Measurements from ENCODE around the gene RALB. TPM values are rescaled to one million over a fixed set of nuclear protein-coding genes. Genes with fewer than 3 reads are reported as not detected.
A peak's percentile ranks its signal among the peaks of the same experiment; 100 is the strongest.
"Not testable (repeated sequence)": the region's sequence is repeated elsewhere in the genome, so short reads cannot be mapped to it uniquely, and the experiment has no call there.

RALB gene
- total RNA-seq, 1 experiment from 2014 or later, result 43.7 TPM

DNA sequence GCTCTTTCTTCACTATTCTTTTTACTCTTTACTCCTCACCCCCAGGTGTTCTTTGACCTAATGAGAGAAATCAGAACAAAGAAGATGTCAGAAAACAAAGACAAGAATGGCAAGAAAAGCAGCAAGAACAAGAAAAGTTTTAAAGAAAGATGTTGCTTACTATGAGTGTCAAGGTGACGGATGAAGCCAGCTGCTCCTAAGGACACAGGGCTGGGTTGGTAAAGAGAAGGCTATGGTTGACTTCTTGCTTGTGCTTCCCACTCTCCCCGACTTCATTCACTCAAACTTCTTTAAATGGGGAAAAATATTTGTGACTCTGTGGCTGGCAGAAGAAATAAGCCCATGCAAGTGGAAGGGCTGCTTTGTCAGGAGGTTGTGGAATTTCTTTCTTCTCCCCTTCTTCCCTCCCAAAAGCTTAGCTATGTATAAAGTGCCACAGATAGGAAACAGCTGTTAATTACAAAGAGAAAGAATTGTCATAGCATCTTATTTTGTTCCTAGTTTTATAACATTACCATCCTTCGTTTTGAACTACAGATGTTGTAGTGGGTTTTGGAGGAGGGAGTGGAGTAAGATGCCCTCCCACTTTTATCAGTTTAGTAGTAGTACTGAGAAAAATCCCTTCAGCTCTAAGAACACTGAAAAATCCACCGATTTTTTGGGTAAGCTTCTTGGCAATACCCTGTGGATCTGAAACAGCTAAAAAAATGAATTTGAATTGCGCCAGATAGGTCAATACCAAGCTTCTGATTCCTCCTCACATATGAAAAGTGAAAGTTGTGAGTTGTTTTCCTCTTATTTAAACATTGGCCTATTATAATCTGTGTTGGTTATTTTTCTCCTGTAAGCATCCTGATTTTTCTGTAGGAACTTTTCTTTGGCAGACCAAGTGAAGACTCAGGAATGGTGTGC lies 40.7 kb downstream of the RALB start:
- DNase-seq (ENCODE audit: low spot score), result no peak

DNA sequence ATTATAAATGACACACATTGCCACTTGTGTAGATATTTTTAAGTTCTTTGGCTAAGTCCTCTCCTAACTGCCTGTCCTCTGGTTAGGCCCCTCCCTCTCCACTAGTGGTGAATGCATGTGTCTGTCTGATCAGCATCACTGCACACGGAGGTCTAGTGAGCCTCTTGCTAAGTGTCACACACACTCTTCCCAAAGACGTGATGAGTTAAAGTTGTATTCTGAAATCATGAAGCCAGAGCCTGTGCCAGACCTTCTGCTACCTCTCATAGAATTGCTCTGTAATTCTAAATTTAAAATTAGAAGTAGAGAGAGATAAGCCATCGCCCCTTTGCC lies 41.3 kb downstream of the RALB start:
- DNase-seq (ENCODE audit: low spot score), result no peak

DNA sequence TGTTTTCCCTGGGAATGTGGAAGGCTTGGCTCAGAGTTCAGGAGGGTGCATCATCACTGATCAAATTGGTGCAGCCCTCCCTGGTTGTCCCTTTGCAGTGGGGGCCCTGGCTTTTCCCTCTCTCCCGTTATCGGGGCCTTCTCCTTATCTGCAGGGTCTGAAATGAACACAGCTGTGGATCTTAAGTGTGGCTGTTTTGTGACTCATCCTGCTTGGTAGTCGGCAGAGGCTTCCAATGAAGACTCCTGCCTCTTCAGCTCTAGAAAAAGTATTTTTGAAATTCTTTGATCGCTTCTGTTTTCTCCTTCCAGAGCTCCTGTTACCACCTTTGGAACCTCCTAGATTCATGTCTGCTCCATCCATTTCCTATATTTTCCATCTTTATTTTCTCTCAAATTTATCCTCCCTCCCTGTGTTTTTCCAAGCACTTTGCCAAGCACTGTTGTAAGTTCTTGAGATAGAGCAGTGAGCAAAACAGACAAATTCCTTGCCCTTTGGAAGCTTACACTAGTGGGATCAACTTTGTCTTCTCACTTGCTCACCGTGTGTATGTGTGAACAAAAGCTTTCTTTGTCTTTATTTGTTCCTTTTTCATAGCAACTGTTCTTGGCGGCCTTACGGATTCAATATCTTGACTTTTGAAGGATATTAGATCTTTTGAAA lies 45.7 kb downstream of the RALB start:
- DNase-seq (ENCODE audit: low spot score), result no peak

DNA sequence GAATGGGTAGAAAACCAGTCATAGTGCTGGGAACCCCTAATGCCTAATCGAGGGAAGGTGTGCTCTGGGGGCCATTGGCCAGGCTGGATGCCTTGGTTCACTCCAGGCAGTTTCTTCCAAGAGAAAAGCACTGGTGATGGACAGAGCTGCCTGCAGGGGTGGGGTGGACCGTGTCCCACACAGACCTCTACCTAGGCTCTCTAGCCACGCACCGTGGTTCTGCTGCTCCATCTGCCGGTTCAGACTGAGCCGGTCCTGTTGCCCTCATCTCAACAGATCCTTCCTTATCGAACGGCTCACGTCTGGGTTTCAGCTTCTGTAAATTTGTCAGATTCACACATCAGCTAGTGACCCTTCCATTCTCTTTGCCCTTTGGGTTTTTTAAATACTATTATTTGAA lies 46.4 kb downstream of the RALB start:
- DNase-seq (ENCODE audit: low spot score), result no peak

DNA sequence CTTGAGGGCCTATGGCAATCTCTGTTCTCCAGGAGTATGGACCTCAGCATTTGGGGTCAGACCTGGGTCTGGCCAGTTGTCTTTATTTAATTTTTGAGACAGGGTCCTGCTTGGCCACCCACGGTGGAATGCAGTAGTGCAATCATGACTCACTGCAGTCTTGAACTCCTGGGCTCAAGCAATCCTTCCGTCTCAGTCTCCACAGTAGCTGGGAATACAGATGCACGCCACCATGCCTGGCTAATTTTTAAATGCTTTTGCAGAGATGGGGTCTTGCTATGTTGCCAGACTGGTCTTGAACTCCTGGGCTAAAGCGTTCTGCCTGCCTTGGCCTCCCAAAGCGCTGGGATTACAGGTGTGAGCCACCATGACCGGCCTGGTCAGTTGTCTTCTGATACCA lies 46.9 kb downstream of the RALB start:
- no peak for DNase-seq (ENCODE audit: low spot score)

DNA sequence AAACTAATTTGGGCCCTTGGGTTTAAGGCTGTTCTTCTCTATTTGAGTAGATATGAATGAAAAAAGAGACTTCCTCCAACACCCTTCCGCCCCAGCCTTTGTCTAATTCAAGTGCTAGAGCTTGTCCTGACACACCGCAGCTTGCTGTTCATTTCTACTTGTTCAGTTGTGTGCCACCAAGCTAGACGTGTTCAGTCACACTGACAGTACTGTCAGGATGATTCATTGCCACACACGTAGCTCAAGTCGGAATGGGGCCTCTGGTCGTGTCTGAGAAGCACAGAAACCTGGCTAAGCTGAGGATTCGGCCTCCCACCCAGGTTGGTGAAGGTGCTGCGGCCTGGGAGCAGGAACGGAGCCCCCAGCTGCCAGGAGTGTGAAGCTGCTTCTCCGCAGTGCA lies 47.7 kb downstream of the RALB start:
- DNase-seq (ENCODE audit: low spot score), result no peak

DNA sequence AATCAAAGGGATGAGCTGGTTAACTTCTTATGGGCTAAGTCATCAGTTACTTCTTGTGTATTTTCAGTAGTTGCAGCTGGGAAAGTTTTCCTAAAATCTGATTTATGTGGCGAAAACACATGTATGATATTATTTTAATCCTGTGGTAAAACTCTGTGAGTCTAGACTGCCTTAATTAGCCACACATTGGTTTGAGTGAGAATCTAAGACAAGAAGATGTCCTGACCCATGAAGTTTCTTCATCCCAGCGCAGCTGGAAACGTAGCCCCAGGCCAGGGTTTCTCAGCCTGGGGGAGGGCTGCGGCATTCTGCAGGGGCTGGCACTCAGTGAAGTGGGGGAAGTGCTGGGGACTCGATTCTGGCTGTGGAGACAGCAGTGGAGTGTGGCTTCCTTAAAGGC lies 48.6 kb downstream of the RALB start:
- no peak for DNase-seq (ENCODE audit: low spot score)

DNA sequence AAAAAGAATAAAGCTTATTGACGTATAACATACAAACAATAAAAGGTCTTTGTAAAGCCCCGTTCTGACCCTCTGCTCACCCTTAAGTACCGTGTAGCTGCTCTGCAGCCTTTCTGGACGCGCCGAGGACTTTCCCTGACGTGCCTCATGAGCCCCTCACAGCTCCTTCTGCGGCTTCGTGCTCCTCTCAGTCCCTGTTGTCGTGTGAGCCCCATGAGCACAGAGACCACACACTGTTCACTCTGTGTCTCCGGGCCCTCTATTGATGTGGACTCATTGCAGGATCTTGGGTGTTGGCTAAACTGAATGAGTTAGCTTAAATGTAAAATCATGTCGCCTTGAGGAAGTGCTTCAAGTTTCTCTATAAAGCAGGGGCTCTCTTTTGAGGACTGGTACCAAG lies 49.6 kb downstream of the RALB start:
- no peak for DNase-seq (ENCODE audit: low spot score)

DNA sequence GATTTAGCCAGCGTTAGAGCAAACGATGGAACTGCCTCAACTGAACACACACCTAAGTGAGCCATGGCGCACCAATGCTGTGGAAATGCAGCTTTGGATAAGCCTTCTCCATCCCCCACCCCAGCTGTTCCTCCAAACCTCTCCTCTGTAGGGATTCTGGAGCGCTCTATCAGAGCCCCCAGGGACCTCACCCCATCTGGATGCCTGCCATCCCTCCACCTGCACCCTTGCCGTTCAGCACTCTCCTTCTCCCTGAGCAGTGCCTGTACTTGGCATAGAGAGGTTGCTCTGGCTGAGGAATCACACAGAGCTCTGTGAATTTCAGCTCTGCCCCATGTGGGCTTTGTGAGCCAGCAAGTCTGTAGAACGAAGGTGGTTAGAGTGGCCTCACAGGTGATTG lies 50.5 kb downstream of the RALB start:
- DNase-seq (ENCODE audit: low spot score), result no peak

DNA sequence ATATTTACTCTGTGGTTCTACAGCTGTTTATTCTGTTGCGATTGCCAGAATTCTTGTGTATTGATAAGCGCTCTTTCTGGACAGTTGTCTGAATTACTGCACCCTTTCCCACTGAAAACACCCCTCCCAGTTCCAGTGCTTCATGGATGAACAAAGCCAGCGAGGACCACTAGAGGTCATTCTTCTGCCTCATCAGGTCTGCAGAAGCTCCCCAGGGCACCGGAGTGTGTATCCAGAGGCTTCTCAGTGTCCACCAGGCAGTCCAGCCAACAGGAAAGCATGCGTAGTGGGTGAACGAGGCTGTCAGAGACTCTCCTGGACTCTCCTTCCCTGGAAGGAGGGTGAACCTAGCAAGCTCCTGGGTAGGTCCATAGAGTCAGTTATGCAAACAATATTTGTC lies 52.6 kb downstream of the RALB start:
- peak; percentile 14 for DNase-seq (ENCODE audit: low spot score)

DNA sequence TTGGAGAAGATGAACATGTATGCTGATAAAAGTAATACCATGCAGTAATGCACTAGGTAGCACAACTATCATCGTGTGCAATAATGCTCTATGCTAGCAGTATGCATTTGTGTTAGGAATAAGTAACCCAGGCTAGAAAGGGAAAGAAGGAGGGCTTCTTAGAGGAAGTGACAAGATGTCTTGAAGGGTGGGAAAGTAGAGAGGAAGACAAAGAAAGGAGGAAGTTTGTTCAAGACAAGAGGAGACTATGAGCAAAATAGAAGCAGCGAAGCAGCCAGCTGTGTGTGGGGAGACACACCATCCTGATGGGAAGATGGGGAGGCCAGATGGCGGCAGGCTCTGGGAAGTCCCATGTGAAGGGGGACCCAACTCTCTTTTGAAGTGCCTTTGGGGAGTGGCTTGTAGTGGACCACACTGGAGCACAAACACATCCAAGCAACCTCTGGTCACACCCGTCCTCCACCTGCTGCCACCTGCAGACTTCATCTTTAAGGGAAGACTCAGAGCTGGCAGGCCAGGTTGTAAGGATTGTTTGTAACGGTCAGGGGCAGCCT lies 53.4 kb downstream of the RALB start:
- DNase-seq (ENCODE audit: low spot score), result no peak

DNA sequence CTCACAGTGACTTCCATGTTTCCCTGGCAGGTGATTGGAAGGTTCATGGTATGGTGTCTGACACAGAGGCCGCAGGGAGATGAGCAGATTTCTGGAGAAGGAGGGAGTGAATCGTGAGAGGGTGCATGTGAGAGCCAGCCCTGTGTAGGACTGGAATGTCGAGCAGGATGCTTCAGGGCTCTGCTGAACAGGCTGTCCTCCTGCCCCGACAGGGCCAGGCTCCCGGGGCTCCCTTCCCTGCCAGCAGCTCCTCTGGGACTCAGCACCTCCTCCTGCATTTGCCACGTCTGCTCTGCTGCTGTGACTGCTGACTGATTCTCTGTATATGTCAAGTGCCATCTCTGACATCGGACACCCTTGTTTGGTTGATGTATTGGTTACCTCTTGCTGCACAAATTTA lies 54.8 kb downstream of the RALB start:
- DNase-seq (ENCODE audit: low spot score), result no peak

DNA sequence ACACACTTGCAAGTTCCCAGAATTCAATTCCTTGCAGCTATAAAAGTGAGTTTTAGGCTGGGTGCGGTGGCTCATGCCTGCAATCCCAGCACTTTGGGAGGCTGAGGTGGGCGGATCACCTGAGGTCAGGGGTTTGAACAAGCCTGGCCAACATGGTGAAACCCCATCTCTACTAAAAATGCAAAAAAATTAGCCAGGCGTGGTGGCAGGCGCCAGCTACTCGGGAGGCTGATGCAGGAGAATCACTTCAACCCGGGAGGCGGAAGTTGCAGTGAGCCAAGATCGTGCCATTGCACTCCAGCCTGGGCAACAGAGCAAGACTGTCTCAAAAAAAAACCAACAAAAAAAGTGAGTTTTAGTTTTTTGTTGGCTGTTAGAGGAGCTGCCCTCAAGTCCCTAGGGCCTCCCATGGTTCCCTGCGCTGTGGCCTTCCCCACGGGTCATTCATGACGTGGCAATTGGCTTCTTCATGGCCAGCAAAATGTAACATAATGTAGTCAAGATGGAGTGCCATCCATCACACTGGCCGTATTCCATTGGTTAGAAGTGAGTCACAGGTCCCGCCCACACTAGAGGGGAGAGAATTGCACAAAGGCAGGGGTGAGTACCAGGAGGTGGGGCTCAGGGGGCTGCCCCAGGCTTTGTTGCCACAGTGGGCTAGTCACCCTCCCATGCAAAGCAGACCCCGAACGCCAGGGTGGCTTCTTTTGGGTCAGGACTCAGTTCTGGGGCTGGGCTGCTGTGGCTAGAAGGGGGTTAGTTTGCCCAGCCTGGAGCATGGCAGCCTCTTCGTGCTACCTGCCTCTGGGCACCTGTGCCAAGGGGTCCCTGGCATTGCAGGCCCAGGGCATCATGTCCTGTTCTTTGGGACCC lies 55.6 kb downstream of the RALB start:
- no peak for DNase-seq (ENCODE audit: low spot score)

DNA sequence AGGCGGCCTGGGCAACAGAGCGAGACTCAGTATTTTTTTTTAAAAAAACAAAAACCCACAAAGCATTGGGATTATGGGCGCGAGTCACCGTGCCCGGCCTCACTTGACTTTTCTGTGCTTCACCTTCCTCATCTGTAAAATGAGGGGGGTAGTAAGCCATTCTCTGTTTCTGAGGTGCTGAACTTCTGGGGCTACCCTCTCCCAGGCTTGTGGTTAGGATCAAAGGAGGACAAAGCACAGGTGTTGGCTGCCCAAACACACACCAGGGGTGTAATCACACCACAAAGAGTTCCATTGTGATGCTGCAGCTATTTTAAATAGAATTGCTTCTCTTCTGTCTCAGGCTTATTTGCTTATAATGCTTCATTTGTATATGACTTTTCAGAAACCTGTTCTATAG lies 57.5 kb downstream of the RALB start:
- no peak for DNase-seq (ENCODE audit: low spot score)

DNA sequence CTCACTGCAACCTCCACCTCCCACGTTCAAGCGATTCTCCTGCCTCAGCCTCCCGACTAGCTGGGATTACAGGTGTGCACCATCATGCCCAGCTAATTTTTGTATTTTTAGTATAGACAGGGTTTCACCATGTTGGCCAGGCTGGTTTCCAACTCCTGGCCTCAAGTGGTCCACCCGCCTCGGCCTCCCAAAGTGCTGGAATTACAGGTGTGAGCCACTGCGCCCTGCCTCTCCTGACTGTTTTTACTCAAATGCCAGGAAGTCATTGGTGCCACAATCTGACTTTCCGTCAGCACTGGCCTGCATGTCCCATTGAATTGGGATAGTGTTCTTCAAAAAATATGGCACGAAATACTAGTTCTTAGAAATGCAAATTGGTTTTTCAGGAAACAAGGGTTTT lies 58.2 kb downstream of the RALB start:
- not testable (repeated sequence) for DNase-seq (ENCODE audit: low spot score)

DNA sequence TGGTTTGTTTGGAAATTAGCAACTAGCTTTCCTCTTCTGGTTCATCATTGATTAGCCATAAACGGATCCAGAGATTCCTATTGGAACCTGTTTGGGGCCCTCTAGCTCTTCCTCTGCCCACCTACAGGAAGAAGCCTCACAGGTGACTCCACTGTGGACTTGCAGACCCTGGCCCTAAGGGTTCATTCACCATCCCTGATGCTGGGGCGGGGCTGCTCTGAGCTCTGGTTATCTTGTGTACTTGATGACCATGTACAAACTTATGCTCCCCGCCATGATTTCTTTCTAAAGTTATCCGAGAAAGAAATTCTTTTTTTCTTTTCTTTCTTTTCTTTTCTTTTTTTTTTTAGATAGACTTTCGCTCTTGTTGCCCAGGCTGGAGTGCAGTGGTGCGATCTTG lies 59.4 kb downstream of the RALB start:
- DNase-seq (ENCODE audit: low spot score), result no peak

DNA sequence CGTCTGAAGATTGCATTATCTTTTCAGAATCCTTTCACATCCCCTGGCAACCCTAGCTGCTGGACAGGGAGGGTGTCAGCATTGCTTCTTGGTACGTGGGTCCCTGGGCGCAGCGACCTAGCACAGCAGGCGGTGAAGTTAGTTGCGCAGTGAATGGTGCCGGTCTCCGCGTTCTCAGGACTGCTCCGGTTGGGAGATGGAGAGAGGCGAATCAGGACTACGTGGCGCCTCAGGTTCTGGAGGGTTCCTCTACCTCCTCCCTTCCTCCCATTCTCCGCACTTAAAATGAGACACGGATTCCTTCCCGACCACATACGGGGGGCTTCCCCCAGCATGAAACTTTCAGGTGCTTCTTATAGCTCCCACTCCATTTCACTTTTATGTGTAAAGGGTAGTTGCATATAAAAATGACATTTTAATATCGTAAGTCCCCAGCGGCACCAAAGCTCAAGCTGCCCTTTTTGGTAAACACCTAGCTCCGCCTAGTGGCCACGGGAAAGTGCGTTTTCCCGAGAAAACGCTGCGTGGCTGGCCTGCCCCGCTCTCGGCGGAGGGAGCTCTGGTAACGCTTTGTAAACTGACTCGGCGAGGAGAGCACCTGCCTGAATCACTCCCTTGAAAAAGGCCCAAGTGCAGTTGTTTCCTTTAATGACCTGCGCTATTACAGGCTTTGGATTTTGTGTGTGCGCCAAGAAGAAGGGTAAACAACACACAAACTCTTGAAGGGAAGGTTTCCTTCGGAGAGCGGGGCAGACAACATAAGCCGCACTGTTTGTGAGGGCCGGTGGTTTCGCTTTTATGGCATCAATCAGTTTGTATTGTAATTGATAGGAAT lies 60.4 kb downstream of the RALB start:
- DNase-seq (ENCODE audit: low spot score), result peak; percentile 92

DNA sequence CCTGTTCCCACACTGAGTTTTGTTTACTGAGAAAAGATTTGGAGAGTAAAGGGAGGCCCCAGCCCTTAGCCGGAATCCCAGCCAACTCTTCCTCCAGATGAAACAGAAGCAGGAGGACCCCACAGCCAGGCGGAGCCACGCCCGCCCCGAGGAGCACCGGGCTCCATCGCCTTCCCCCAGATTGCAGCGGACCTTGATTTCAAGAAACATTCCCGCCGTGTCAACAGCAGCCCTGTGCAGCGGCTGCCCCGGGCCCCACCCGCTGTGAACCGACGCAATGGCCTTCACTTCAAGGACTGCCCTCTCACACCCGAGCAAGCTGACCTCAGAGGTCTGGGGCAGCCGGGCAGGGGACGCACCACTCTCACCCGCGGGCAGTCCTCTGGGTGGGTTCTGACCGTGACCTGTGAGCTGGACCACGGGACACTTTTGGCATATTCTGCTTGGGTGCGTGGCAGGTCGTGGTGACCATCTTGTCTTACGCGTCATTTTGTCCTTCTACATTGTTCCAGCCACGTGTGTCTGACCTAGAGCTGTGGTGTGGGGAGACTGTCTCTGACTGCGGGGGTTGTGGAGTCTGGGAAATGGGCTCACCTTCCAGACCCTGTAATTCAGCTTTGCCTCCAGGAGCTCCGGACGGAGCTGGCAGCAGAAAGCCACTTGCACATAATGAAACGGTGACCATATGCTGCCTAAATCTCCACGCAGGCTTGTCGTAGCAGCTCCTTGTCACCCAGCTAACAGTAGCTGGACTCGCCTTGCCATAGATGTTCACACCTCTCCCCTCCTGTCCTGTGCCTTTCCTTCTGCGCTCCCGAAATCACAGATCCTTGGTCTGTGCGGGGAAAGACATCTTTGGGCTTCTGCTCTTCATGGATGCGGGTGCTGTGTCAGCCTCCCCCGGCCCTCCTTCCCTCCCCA lies 61.3 kb downstream of the RALB start:
- no peak for DNase-seq (ENCODE audit: low spot score)

DNA sequence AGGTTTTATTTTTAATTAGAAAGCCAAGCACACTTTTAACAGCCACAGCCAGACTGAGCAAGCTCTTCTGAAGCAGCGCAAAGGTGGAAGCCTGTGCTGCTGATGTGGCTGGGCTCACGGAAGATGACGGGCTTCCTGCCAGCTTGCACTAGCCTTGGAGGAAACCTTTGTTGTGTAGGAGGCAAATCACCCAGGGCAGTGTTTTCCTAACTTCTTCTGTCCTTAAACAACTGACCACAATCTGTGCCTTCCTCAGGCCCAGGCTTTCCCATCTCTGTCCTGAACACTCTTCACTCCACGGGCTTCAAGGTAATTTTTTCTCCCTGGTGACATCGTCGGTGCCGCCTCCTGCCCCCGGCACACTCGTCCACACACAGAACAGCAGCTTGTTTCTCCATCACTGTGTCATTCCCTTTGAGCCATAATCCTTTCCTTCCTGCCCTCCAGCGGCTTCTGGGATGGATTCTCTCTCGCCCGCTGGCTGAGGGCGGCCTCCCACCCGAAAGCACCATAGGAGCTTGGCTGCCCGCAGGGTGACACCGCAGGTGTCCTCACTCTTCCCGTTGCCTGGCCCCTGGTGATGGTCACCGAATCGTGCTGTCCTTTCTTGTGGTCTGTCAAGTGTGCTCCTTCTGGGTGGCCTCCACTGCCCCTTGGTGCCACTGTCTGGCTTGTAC lies 62.2 kb downstream of the RALB start:
- no peak for DNase-seq (ENCODE audit: low spot score)

Data from HT-29 (cell line).